HTR-8/SVneo (cell line): ENCODE data around the gene CFAP58.

Source experiments
- DNase-seq: peaks from one replicate; pipeline ENCODE4 v3.0.0; 2011; ENCODE audit warnings: low spot score, mixed read lengths; ENCODE audit not compliant: insufficient read length
- FAIRE-seq: peaks from 2 replicates; lab custom pipeline; 2011; peaks lifted over from hg19 to GRCh38; lab: Jason Lieb, UNC

CFAP58 gene

DNA sequence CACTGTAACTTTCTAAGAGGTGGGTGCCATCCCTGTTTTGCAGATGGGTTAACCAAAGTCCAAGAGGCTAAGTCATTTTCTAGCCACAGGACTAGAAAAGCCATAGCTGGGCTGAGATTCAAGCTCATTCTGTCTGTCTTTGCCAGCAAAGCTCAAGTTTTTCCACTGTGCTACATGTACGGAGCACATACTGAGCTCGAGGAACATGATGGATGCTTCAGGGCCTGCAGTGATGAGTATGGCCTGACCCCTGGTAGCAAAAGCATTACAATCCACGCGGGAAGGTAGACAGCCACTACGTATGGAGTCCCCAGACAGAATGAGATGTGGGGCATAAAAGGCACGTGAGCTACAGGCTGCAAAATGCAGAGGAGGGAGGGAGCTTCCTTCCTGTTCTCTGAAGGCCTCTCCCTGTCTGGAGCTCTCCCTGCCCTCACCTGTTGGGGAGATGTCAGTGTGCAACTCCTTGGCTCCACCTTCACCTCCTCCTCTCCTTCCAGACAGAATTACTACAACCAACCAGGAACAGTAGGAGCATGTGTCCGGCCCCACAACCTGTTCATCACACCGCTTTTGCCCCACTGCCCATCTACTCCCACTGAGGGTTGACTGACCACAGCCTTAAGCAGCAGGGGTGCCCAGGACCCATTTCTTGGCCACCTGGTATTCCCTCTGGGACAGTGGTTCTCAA, 31.8 kb upstream of the CFAP58 start:
- no peak for DNase-seq
- peak; percentile 23 for FAIRE-seq

DNA sequence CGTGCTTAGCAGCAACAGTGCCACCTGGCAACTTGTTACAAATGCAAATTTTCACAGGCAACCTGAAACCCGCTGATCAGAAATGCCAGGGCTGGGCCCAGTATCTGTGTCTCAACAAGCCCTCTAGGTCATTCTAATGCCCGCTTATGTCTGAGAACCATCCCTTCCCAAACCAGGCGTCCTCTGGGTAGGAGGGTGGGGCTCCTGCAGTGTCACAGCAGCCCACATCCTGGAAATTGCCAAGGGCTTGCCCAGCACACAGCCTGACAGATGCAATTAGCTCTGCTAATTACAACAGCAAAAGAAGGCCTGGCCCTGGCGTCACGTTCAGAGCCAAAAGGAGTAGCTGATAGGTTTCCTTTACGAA, 31.2 kb upstream of the CFAP58 start:
- no peak for DNase-seq
- no peak for FAIRE-seq

DNA sequence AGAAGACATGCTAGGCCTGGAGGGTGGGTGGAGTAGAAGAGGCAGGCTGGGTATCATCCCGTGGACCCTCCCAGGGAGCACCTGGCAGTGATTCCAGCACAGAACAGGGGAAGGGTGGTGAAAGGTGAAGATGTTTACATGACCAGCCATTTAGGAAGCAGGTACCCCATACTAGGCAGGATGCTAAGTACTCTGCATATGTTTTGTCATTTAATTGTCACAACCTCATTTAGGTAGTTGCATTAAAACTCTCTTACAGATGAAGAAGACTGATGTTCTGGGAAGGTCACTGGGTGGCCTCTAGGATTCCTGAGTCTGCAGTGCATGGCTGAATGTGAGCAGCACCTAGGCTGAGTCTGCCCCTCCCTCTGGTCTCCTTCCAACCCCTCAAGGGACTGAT, 30.5 kb upstream of the CFAP58 start:
- no peak for FAIRE-seq

DNA sequence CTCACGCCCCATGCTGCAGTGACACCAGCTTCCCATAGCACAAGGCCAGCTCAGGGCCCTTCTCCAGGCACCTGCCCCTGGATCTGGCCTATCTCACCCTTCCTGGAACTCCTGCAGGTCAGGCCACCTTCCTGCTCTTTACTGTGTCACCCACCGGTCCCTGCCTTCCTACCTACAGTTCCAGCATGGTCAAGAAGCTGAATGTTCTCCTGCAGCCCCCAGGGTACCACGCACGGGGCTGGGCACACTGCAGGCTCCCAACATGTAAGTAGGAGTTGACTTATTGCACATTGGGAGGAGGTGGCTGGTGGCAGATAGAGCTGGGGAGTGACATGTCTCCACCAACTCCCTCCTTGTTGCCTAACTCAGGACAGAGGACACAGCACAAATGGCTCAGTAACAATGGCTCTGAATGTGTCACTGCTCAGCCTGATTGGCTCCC, 29.9 kb upstream of the CFAP58 start:
- FAIRE-seq: no peak
- no peak for DNase-seq

More for the DNA sequence above, 30.5 kb upstream of the CFAP58 start:
- DNase-seq: no peak

DNA sequence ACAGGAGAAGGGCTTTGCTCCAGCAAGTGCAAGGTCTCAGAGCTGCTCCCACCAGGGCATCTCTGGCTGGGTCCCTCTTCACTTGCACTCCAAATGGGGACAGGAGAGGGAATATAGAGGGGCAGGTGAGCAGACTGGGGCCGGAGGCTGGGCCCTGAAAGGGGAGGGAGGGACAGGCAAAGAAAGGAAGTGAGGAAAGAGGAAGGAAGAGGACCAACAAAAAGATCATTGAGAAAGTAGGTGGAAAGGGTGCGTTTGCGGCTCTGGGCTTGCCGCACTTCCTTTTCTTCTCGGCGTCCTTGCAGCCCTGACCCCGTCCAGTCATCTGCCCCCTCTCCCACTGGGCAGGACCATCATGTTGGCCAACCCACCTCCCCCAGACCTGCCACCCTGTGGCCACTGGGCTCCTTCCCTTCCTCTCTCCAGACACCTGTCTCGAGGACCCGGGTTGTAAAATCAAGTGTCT, 29.4 kb upstream of the CFAP58 start:
- no peak for FAIRE-seq
- no peak for DNase-seq

DNA sequence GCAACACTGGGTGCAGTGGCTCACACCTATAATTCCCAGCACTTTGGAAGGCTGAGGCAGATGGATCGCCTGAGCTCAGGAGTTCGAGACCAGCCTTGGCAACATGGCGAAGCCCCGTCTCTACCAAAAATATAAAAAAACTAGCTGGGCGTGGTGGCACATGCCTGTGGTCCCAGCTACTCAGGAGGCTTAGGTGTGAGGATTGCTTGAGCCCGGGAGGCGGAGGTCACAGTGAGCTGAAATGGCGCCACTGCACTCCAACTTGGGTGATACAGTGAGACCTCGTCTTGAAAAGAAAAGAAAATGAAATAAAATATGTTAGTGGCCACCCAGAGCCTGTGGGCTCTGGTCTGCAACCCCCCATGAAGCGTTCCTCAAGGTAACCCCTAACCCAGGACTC, 28.7 kb upstream of the CFAP58 start:
- FAIRE-seq: no peak
- no peak for DNase-seq

DNA sequence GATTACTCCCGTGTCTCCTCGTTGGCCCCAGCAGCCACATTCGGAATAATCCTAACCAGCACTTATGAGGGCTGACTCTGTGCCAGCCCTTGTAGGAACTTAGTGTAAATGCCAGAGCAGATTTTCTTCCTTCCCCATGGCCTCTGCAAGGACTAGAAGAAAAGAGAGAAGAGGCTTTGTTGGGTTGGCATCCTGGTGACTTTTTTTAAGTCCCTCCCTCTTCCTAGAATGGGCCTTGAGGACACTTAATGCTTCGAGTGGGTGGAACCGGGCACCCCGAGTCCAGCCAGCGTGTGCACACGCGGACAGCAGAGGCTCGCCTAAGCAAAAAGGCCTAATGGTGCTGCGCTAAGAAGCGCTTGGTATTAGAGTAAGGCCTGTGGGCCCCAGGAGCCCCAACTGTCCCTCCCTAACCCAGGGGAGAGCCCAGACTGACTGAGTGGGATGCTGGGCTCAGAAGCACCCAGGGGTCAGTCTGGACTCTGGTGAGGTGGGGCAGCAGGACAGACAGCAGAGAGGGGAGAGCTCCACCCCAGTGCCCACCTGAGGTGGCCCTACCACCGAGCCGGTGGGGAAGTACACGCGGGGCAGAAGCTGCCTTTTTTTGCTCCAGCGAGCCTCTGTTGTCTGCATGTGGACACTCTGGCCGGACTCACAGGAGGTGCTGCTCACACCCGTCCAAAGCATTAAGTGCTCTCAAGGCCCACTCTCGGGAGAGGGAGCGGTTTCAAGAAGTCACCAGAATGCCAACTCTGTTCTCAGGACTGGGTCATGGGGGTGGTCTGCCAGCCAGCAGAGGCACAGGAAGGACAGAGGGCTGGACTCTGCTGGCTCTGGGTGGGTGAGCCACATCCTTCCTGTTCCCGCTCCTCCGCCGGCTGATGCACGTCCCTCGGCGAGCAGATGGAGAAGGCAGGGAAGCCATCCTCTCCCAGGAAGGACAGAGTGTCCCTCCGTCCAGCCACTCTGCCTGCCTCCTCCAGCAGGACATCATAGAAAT, 27.9 kb upstream of the CFAP58 start:
- no peak for DNase-seq

DNA sequence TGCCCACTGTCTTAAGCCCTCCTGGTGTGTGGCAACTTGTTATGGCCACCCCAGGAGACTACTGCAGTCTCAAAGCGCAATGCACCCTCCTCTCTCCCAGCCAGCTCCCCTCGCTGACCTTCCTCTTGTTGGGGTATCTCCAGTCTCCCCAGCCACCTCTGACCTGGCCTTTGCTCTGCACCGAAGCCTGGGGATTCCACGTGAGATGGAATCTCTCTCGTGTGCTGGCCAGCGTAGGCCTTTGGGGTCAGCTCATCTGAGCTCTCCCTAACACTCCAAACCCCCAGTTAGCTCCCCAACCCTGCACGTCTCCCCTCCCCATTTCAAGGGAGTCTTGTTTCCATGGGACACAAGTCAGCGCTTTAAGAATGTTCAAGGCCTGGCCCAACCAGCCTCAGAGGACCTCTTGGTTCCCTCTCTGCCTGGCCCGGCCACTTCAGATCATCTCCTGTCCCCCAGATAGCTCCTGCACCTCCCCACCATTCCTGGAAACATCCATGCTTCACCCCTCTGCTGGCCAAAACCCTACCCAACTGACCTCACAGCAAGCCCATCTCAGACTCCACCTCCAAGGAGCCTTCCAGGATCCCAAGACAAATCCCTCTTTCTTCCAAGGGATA, 26.5 kb upstream of the CFAP58 start:
- DNase-seq (no peak), FAIRE-seq (no peak)

More for the DNA sequence above, 27.9 kb upstream of the CFAP58 start:
- FAIRE-seq: no peak

DNA sequence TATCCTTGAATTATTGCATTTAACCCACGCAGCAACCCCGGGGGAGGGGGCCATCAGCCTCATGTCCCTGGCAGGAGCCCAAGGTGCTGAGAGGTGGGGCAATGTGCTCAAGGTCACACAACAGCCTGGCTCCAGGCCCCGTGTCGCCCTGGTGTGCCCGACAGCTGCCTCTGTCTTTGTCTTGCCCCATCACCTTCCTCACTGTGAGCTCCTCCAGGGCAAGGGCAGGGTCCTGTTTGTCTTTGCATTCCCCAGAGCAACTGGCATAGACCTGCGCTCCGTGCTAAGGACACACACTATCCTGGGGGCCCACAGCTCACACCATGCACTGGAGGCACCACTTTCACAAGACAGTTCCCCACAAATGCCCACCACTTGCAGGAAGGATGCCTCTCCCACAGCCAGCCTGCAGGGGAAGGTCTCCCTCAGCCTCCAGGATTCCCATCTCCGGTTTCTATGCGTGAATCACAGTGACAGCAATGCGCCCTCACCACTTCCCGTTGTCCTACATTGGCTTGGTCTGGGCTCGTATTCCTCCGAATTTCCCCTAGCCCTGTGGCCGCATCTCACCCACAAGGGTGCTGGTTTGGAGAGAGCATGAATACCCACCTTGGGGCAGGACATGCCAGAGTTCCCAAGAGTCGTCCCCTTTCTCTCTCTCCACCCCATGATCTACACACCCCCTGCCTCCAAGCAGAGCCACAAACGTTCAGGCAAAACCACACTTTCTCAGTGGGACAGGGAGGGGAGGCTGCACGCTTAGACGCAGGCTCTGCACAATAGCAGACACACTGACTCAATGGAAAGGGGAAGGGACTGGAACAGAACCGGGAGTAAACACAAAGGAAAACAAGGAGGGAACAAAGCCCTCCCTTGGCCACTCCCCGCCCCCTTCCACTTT, 25.6 kb upstream of the CFAP58 start:
- peak; percentile 67 for FAIRE-seq
- peak; percentile 74 for DNase-seq

DNA sequence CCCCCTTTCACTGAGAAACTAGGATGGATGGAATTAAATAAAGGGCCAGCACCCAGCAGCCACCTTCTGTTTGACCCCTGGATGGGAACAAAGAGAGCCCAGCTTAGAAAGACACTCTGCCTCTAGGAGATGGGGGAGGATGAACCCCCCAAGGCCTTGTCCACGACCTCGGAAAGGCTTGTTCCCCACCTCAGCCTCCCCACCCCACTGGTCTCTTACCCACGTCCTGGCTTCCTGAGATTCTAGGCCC, 25.1 kb upstream of the CFAP58 start:
- DNase-seq (no peak), FAIRE-seq (no peak)

DNA sequence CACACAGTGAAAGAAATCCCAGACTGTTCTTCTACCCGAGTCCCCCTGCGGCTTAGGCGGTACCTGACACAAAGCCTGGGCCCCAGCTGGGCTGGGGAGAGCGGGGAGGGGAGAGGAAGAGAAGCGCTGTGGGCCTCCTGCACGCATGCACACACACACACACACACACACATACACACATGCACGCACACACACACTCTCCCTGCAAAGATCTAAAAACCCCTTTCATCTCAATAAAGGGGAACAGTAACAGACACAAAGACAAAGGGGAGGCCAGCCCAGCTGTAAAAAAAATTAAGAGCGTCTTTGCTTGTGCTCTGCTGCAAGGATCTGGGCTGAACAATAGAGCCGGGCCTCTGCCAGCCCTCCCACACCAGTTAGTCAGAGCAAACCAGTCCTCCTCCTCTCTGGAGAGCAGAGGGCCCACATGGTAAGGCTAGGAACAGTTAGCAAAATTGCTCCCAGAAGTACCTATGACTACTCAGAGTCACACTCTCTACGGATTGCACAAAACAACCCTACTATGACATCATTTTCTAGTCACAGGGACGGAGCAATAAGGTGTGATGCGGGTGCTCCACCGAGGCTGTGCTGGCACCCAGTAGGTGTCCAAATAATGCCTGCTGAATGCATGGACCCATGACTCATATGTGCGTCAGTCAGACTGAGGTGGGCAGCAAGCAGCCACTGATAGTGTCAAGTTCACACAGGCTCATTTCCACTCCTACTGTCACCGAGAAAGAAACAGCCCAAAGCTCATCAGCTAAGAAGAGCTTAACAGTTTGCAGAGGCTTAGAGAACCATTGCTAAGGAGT, 24.5 kb upstream of the CFAP58 start:
- FAIRE-seq (no peak), DNase-seq (peak; percentile 47)

DNA sequence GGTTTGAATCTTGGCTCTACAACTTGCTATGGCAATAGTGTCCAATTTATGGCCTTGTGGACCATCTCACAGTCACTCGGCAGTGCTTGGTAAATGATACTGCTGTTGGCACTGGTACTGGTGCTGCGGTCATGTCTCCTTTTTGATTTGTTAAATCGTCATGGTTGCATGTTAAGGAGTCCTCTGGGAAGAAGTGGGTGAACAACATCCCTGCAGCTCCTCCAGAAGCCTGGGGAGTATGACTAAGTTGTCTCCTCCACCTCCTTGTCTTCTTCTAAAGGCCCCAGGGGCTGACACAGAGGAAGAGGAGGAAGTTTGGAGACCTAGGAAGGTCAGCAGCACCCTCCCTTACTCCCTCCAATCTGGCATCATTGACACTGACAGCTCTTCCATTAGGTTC, 23.9 kb upstream of the CFAP58 start:
- DNase-seq (no peak), FAIRE-seq (no peak)

DNA sequence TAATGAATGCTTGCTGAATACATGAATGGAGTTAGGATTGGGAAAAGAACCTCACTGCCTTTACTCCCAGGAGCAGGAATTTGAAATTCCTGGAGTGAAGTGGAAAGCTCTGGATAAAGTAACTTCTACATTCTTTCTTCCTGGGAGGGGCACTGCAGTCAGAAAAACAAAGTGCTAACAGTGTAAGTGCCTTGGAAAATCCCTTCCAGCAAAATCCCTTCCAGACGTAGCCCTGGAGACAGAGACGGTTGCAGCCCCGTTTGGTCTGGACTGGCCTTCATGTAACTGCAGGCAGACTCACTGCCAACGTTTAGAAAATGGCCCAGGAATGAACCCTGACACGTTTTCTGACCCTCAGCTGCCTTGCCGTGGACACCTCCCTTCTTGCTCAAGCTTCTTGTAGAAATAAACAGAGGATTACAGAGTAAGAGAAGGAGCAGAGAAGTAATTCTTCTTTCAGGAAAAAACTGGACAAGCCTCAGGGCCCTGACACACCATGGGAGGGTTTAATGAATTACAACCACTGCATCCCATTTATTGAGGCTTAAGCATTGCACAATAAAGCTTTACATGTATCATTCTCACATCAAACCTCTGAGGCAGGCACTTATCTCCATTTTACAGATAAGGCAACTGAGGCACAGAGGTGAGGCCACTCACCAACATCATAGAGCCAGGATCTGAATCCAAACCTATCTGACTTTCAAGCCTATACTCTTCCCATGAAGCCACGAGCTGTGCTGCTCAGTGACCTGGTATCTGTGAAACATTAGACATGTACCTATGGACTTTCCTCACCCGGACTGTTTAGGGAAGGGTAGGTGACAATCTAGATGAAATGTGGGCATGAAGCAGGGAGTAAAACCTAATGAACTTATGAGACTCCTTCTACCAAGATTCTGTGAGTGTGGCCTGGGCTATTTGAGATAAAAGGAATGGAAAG, 23.2 kb upstream of the CFAP58 start:
- DNase-seq (no peak), FAIRE-seq (no peak)

DNA sequence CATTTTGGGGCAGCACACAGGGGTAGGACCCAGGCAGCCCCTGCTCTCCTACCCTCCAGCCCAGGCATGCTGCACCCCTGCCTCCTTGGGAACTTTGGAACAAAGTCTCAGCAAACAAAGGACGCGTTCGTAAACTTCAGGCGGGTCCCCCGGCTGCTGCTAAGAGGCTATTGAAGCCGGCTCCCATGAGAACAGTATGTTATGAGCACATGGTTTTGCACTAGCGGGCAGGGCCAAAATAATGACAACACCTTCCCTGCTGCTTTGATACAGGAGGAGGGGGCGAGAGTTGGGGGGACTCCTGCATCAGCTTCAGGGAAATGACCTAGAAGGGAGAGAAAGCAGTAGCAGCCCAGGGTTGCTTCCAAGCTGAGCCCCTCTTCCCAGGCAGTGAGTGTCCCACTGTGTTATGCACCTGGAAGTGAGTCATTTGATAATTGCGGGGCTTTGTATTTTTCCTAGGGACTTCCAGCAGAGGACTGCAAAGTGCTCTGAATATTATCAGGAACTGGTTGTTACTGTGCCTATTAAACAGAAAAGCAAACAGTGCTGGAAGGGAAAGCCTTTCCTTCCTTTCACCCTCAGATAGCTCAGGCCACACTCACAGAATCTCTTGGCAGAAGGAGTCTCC, 22.3 kb upstream of the CFAP58 start:
- no peak for DNase-seq
- FAIRE-seq: no peak

DNA sequence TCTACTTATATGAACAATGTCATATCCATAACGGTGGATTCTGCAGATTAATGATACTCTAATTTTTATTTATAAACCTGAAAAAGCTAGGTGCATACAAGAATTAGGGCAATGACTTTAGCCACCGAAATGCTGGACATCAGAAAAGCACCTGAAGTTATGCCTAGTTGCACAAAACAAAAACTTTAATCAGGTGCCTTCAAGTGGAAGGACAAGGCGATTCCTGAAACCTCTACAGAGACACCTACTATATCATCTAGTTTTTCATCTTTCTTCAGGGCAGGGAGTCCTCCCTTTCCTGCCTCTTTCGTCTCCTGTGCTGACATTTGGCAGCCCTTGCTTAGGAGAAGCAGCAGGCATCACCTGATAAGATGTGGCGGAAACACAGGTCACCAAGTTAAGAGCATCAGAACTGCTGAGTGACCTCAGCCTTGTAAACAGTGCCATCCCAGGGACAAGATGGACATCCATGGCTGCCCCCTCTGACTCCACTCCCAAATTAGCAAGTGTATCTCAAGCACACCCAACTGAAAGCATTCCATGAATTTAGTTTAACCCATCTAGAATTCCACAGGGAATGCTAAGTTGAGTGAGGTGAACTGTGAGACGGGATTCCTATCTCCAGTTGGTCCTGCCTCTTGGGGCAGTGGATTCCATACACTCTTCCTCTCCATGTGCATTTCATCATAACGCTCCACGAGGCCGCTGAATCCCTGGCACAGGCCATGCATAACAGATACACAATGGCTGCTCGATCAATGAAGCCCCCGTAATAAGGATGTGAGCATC, 21.2 kb upstream of the CFAP58 start:
- no peak for FAIRE-seq
- DNase-seq: no peak

DNA sequence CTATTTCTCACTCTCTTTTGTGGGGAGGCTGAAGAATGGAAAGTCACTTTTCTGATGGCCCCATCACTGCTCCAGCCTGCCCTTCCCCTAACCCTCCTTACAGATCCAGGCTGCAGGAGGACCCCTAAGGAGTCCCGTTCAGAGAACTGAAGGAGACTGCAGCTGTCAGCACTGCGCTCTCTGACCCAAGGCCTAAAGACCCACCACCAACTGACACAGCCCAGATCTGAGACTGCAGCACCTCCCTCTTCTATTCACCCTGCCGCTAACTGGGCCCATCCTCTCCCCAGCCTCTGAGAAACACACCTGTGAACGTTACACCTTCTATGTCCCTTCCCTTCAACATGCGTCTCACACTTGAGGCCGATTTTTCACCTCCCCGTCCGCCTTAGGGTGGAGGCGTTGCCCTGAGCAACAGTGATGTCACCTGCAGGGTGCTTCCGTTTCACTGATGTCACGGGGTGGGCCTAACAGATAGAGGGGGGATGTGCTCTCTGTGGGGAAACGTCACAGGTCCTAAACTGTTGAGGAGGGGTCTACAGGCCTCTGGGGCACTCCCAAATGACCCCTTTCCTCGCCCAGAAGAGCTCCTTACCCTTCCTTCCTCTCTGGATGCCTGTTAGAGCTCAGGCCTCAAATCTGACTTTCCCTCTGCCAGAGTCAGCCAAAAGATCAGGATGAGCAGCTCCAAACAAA, 20.5 kb upstream of the CFAP58 start:
- DNase-seq (no peak), FAIRE-seq (no peak)
